22Rv1 (cell line): ENCODE data around the gene NUB1.

Experiments used
- ZFX ChIP-seq: fragments of 450-650 bp; IDR thresholded peaks from 2 replicates; pipeline ENCODE4 v1.6.1; 2017; ENCODE audit warnings: antibody characterized with exemption, borderline replicate concordance
- TF ChIP-seq, protein P1 (sequence below): fragments of 450-650 bp; IDR thresholded peaks from 2 replicates; pipeline ENCODE4 v1.5.1; 2017; ENCODE audit warnings: mild to moderate bottlenecking

- TF ChIP-seq, protein P1, sequence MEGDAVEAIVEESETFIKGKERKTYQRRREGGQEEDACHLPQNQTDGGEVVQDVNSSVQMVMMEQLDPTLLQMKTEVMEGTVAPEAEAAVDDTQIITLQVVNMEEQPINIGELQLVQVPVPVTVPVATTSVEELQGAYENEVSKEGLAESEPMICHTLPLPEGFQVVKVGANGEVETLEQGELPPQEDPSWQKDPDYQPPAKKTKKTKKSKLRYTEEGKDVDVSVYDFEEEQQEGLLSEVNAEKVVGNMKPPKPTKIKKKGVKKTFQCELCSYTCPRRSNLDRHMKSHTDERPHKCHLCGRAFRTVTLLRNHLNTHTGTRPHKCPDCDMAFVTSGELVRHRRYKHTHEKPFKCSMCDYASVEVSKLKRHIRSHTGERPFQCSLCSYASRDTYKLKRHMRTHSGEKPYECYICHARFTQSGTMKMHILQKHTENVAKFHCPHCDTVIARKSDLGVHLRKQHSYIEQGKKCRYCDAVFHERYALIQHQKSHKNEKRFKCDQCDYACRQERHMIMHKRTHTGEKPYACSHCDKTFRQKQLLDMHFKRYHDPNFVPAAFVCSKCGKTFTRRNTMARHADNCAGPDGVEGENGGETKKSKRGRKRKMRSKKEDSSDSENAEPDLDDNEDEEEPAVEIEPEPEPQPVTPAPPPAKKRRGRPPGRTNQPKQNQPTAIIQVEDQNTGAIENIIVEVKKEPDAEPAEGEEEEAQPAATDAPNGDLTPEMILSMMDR: no peak
- no peak for TF ChIP-seq ZFX
These were observed 11.4 kb upstream of the NUB1 start for GRCh38 chr7:151330181-151330580.
